NT2/D1 (cell line): Measurements from ENCODE around the gene ACTR3C.

Experiments used
- DNase-seq: peaks from one replicate; pipeline ENCODE4 v3.0.0-alpha.2; 2011; ENCODE audit warnings: low read depth, low spot score
- H3K27me3 ChIP-seq: 2 replicates; pipeline ENCODE4 v1.6.0; 2011; ENCODE audit warnings: mild to moderate bottlenecking; ENCODE audit not compliant: insufficient read length, insufficient read depth
- H3K36me3 ChIP-seq: 2 replicates; pipeline ENCODE4 v1.6.1; 2011; ENCODE audit warnings: mild to moderate bottlenecking, low read length, mixed read lengths; ENCODE audit not compliant: insufficient read depth, insufficient read length
- H3K4me1 ChIP-seq: 2 replicates; pipeline ENCODE4 v1.5.1; 2011; ENCODE audit not compliant: insufficient read depth, insufficient read length
- H3K4me3 ChIP-seq: 2 replicates; pipeline ENCODE4 v1.5.1; 2011; ENCODE audit warnings: low read depth; ENCODE audit not compliant: insufficient read length
- H3K9ac ChIP-seq: 2 replicates; pipeline ENCODE4 v1.6.0; 2011; ENCODE audit warnings: low read depth; ENCODE audit not compliant: insufficient read length
- H3K9me3 ChIP-seq: 2 replicates; pipeline ENCODE4 v1.5.1; 2011; ENCODE audit warnings: mild to moderate bottlenecking, low read length; ENCODE audit not compliant: insufficient read depth
- SUZ12 ChIP-seq: IDR thresholded peaks from 2 replicates; pipeline ENCODE4 v1.6.1; 2011; ENCODE audit not compliant: insufficient read length, insufficient read depth; ENCODE audit errors: extremely low read depth
- YY1 ChIP-seq: IDR thresholded peaks from 2 replicates; pipeline ENCODE4 v1.6.1; 2011; ENCODE audit not compliant: insufficient read length, insufficient read depth
- ZNF274 ChIP-seq: IDR thresholded peaks from 2 replicates; pipeline ENCODE4 v1.6.1; 2011; ENCODE audit warnings: mild to moderate bottlenecking, low read depth, low read length

The ACTR3C gene

DNA sequence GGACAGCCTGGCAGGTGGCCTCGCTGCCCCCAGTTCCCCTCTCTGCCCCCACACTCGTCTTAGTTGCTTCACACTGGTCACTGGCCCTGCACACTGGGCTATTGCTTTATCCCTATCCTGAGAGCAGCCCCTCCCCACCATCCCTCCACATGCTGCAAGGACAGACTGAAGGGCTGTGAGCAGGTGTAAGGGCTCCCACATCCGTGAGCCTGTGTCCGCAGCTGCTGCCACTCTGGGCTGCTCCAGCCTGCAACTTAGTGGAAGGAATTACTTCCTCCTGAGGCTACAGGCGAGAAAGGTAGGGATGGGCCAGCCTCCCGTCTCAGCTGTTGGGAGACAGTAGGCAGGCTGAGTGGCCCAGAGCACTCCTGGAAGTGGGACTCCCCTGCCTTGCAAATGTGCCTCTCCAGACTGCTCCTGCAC, 14.3 kb upstream of the ACTR3C start:
- peaks cover 35% of the 10 kb centered on the region for H3K4me1 ChIP-seq
- peaks cover 8% of the 10 kb centered on the region for H3K27me3 ChIP-seq
- peaks cover 56% of the 10 kb centered on the region for H3K36me3 ChIP-seq
- H3K4me3 ChIP-seq, result no peak overlapping the region
- peak overlapping the region; percentile 17 for H3K9ac ChIP-seq
- no peaks in the 10 kb centered on the region for H3K9me3 ChIP-seq
- TF ChIP-seq ZNF274, result no peak
- TF ChIP-seq YY1, result no peak
- TF ChIP-seq SUZ12, result no peak
- DNase-seq, result no peak

GRCh38 chr7:150337179-150337578, 13.8 kb upstream of the ACTR3C start:
- H3K4me3 ChIP-seq, result no peak overlapping the region

DNA sequence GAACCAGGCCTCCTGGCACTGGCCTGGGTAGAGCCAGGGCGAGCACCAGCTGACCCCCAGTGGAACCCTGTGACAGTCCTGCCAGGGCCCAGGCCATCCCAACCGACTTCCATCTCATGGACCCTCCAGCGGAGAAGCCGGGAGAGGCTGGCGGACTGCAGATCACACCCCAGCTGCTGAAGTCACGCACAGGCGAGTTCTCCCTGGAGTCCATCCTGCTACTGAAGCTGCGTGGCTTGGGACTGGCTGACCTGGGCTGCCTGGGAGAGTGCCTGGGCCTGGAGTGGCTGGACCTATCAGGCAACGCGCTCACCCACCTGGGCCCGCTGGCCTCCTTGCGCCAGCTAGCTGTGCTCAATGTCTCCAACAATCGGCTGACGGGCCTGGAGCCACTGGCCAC, 13.4 kb upstream of the ACTR3C start:
- peak overlapping the region; percentile 16 for H3K9ac ChIP-seq
- H3K4me1 ChIP-seq, result peaks cover 35% of the 10 kb centered on the region
- H3K27me3 ChIP-seq, result no peaks in the 10 kb centered on the region
- peaks cover 59% of the 10 kb centered on the region for H3K36me3 ChIP-seq
- H3K9me3 ChIP-seq, result no peaks in the 10 kb centered on the region
- H3K4me3 ChIP-seq, result no peak overlapping the region
- no peak for DNase-seq
- no peak for TF ChIP-seq ZNF274
- no peak for TF ChIP-seq YY1
- no peak for TF ChIP-seq SUZ12

More at GRCh38 chr7:150337179-150337578, 13.8 kb upstream of the ACTR3C start:
- TF ChIP-seq YY1 (no peak), SUZ12 (no peak), ZNF274 (no peak)
- Histone ChIP-seq H3K9me3 (no peaks in the 10 kb centered on the region), H3K27me3 (peaks cover 3% of the 10 kb centered on the region), H3K9ac (peak overlapping the region; percentile 17), H3K4me1 (peaks cover 35% of the 10 kb centered on the region), H3K36me3 (peaks cover 56% of the 10 kb centered on the region)
- no peak for DNase-seq

DNA sequence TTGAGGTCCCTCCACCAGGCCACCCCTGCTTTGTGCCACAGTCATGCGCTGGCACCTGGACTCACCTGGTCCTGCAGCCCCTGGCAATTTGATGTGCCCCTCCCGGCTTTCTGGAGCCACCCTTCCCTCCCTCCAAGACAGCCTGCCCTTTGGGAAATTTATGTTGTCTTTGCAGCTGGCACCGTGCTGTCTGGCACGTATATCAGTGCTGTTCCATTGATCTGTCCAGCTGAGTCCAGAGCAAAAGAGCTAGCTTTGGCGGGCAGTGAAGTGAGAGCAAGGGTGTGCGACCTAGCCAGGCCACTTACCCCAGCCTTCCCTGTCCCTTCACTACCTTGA, 12.4 kb upstream of the ACTR3C start:
- peak overlapping the region; percentile 0 for H3K9ac ChIP-seq
- no peak for DNase-seq
- TF ChIP-seq YY1 (no peak), ZNF274 (no peak), SUZ12 (no peak)
- peaks cover 35% of the 10 kb centered on the region for H3K4me1 ChIP-seq
- no peaks in the 10 kb centered on the region for H3K27me3 ChIP-seq
- no peak overlapping the region for H3K4me3 ChIP-seq
- peaks cover 68% of the 10 kb centered on the region for H3K36me3 ChIP-seq
- no peaks in the 10 kb centered on the region for H3K9me3 ChIP-seq

DNA sequence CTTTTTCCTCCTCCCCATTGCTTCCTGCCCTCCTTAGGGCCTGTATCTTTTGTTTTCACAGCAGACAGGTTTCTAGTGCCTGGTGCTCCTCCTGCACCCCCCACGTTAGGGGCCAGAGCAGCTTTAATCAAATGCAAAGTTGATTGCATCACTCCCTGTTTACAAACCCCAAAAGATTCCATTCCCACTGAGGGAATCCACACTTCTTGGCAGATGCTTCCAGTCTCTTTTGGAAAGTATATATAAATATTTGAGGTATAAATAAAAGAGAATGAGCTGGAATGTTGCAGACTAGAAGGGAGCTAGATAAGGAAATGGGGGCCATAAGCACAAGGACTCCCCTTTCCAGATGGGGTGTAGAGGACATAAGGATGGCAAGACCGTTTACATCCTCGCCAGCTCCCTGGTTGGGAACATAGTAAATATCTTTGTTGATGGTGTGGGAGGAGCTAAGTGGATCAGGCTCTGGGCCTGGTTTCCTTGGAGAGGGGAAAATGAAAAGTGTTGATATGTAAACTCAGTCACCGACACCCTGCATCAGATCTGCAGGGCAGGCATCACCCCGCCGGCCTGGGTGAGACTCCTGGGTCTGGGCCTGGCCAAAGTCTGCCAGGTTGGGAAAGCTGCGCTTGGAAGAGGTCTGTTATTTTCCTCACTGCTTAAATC, 11.9 kb upstream of the ACTR3C start:
- Histone ChIP-seq H3K4me3 (no peak overlapping the region), H3K4me1 (peaks cover 39% of the 10 kb centered on the region), H3K9me3 (no peaks in the 10 kb centered on the region), H3K27me3 (no peaks in the 10 kb centered on the region), H3K36me3 (peaks cover 73% of the 10 kb centered on the region), H3K9ac (peak overlapping the region; percentile 0)
- TF ChIP-seq ZNF274 (no peak), YY1 (no peak), SUZ12 (no peak)
- peak; percentile 76 for DNase-seq

DNA sequence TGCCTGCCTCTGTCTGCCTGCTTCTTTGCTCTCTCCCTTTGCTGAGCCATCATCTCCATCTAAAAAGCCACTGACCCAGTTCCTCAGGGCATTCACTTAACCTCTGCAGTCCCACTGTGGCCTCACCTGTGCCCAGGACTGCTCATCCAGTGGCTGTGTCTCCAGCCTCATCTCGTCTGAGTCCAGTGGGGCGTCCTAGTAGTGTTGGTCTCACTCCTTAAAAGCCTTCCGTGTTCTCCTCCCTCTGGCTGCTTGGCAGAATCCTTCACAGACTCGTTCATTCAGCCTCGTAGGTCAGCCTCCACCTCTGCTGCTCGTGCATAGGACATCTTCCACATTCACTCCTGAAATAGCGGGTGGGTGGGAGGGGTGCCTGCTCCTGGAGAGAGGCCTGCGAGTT, 10.8 kb upstream of the ACTR3C start:
- DNase-seq, result no peak
- Histone ChIP-seq H3K27me3 (no peaks in the 10 kb centered on the region), H3K9ac (peak overlapping the region; percentile 42), H3K4me3 (no peak overlapping the region), H3K9me3 (no peaks in the 10 kb centered on the region), H3K36me3 (peaks cover 67% of the 10 kb centered on the region), H3K4me1 (peaks cover 37% of the 10 kb centered on the region)
- TF ChIP-seq YY1 (no peak), ZNF274 (no peak), SUZ12 (no peak)

GRCh38 chr7:150333659-150334058, 10.3 kb upstream of the ACTR3C start:
- Histone ChIP-seq H3K9ac (peak overlapping the region; percentile 42), H3K27me3 (no peaks in the 10 kb centered on the region), H3K36me3 (peaks cover 64% of the 10 kb centered on the region), H3K9me3 (no peaks in the 10 kb centered on the region), H3K4me3 (no peak overlapping the region), H3K4me1 (peaks cover 34% of the 10 kb centered on the region)
- no peak for DNase-seq
- TF ChIP-seq SUZ12 (no peak), ZNF274 (no peak), YY1 (no peak)

GRCh38 chr7:150332852-150333635, 9.7 kb upstream of the ACTR3C start:
- Histone ChIP-seq H3K9ac (peak overlapping the region; percentile 42), H3K36me3 (peaks cover 64% of the 10 kb centered on the region), H3K27me3 (no peaks in the 10 kb centered on the region), H3K9me3 (no peaks in the 10 kb centered on the region), H3K4me1 (peaks cover 30% of the 10 kb centered on the region), H3K4me3 (no peak overlapping the region)
- TF ChIP-seq ZNF274 (no peak), SUZ12 (no peak), YY1 (no peak)
- DNase-seq, result no peak
